Measurements from ENCODE around the gene ASTL.

DNA sequence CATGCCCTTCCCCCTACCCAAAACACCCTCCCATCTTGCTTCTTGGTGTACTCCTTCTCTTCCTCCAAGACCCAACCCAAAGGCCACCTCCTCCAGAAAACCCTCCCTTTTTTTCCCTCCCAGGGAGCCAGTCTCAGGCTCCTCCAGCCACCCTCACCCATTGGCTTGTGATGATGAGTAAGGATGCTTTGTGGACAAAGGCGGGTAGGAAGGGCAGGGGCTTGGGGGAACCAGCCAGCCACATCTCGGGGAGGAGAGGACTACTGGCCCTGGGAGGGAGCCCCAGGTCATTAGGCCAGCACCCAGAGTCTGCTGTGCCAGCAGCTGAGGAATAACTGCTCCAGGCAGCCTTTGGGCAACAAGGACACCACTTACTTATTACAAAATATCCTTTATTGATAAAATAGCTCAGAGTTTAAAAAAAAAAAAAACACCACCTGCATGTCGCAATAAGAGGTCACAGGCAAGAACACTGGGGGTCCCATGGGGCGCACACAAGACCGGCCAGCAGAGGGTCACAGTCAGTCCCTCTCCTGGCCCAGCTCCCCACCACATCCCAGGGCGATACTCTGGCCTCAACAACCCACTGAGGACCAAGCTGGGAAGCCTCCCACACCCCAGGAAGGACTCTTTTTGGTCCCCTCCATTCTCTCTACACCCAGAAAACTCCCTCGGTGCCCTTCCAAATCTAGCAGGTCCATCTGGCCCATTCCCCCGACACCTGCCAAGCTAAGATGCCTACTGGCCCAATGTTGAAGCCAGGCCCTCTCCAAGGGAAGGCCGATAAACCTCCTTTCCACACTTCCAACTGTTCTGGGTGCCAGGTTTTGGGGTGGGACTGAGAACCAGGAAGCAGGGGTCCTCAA lies 25.6 kb downstream of the ASTL start:
- TF ChIP-seq, protein P1, sequence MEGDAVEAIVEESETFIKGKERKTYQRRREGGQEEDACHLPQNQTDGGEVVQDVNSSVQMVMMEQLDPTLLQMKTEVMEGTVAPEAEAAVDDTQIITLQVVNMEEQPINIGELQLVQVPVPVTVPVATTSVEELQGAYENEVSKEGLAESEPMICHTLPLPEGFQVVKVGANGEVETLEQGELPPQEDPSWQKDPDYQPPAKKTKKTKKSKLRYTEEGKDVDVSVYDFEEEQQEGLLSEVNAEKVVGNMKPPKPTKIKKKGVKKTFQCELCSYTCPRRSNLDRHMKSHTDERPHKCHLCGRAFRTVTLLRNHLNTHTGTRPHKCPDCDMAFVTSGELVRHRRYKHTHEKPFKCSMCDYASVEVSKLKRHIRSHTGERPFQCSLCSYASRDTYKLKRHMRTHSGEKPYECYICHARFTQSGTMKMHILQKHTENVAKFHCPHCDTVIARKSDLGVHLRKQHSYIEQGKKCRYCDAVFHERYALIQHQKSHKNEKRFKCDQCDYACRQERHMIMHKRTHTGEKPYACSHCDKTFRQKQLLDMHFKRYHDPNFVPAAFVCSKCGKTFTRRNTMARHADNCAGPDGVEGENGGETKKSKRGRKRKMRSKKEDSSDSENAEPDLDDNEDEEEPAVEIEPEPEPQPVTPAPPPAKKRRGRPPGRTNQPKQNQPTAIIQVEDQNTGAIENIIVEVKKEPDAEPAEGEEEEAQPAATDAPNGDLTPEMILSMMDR (IDR thresholded peaks at IDR 0.05; ENCODE audit: insufficient read depth, low read length, poor library complexity, severe bottlenecking): no peak
- TF ChIP-seq EZH2phosphoT487 (conservative IDR thresholded peaks at IDR 0.05; ENCODE audit: low read length): no peak
